BLaER1 treated with 17β-estradiol and CSF1 and Interleukin-3, amounts not matched to agents 10 nM and 100 nM (cell line): Measurements from ENCODE around the gene DUSP22.

Experiments
- H3K27ac ChIP-seq, 11 experiments: shearing (Covaris generic); formaldehyde crosslinking; 2 replicates each; pipeline ENCODE4 v1.8.1; 2022
- H3K27me3 ChIP-seq, 11 experiments: shearing (Covaris generic); formaldehyde crosslinking; 2 replicates each; pipeline ENCODE4 v1.8.1; 2022
- H3K36me3 ChIP-seq, 11 experiments: shearing (Covaris generic); formaldehyde crosslinking; 2 replicates each; pipeline ENCODE4 v1.8.1; 2022
- H3K4me1 ChIP-seq, 10 experiments: shearing (Covaris generic); formaldehyde crosslinking; 2 replicates each; pipeline ENCODE4 v1.8.1; 2022
- H3K4me2 ChIP-seq, 11 experiments: shearing (Covaris generic); formaldehyde crosslinking; 2 replicates each; pipeline ENCODE4 v1.8.1; 2022
- H3K4me3 ChIP-seq, 10 experiments: shearing (Covaris generic); formaldehyde crosslinking; 2 replicates each; pipeline ENCODE4 v1.8.1; 2022
- H3K9ac ChIP-seq, 11 experiments: shearing (Covaris generic); formaldehyde crosslinking; 2 replicates each; pipeline ENCODE4 v1.8.1; 2022
- H3K9me3 ChIP-seq, 11 experiments: shearing (Covaris generic); formaldehyde crosslinking; replicated peaks in 1 of 11; 2 replicates each; pipeline ENCODE4 v1.8.1; 2022
- H4K20me1 ChIP-seq, 11 experiments: shearing (Covaris generic); formaldehyde crosslinking; 2 replicates each; pipeline ENCODE4 v1.8.1; 2022
- Cebpa-rat ChIP-seq, 11 experiments: shearing (Covaris generic); IDR thresholded peaks; 2 replicates each; pipeline ENCODE4 v1.8.1; 2022

Gene DUSP22

DNA sequence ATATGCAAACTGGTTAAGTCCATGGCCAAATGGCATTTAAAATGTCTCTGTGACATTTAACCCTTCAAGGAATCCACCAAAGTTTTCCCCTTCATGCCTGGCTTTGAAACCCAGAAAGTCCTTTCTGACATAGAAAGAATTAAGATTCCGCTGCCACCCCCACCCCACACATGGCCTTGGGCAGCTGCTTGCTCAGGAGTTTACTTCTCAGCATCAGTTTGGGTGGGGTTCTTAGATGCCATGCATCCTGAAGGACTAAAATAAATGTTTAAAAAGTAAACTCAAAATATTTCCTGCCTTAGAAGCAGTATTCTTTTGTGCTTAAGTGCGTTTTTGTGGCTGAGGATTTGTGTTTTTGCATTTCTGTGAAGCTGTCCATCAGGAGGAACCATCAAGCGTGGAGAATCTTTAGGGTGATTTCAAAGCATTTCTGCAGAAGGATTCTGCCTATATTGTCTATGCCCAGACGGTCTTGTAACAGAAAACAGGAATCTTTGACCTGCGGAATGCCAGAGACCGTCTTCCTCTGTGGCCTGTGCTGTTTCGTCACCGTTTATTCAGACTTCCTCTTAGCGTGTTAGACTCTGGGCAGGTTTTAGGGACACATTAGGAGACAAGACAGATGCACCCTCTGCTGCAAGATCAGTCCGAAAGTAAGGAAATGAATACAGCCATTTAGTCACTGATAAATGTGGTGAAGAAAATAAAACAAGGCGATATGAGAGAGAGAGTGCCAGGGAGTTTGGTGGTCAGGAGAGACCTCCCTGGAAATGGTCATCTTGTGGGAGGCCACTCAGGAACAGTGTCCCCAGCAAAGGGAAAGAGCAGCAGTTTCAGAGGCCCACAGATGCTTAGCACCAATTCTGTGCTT is 6.2 kb downstream of the DUSP22 start:
- Histone ChIP-seq H4K20me1 (peaks cover 0 to 8% (median 0%) of the 10 kb centered on the region in 11 experiments; a peak in 2 of 22 replicates), H3K9me3 (peaks cover 0 to 28% (median 21%) of the 10 kb centered on the region in 11 experiments; a peak in 14 of 22 replicates), H3K27me3 (no peaks in the 10 kb centered on the region), H3K4me3 (peak overlapping the region; percentile 3 to 43 (median 16); a peak in 14 of 20 replicates), H3K9ac (peak overlapping the region; percentile 3 to 58 (median 45); a peak in 20 of 22 replicates), H3K27ac (peak overlapping the region; percentile 27 to 76 (median 66); a peak in 21 of 22 replicates), H3K36me3 (peaks cover 0 to 15% (median 6%) of the 10 kb centered on the region in 11 experiments; a peak in 10 of 22 replicates), H3K4me2 (peak overlapping the region; percentile 79 to 90 (median 87)), H3K4me1 (peaks cover 67 to 89% (median 79%) of the 10 kb centered on the region in 10 experiments)
- peak; percentile 11 to 77 (median 67); a peak in 13 of 22 replicates for TF ChIP-seq Cebpa-rat (IDR thresholded peaks at IDR 0.05)

- Histone ChIP-seq H3K36me3 (peaks cover 0 to 24% (median 10%) of the 10 kb centered on the region in 11 experiments; a peak in 10 of 22 replicates), H3K9ac (peak overlapping the region; percentile 3 to 58 (median 45); a peak in 19 of 22 replicates), H3K4me2 (peak overlapping the region; percentile 79 to 90 (median 87)), H3K4me3 (peak overlapping the region in 7 of 10 experiments; percentile 3 to 33 (median 18); a peak in 7 of 20 replicates), H3K27ac (peak overlapping the region; percentile 25 to 76 (median 66); a peak in 20 of 22 replicates), H3K4me1 (peaks cover 67 to 90% (median 78%) of the 10 kb centered on the region in 10 experiments), H4K20me1 (peaks cover 0 to 13% (median 0%) of the 10 kb centered on the region in 11 experiments; a peak in 5 of 22 replicates), H3K9me3 (peaks cover 0 to 28% (median 21%) of the 10 kb centered on the region in 11 experiments; a peak in 14 of 22 replicates), H3K27me3 (no peaks in the 10 kb centered on the region)
- peak in 4 of 11 experiments; percentile 16 to 50 (median 40); a peak in 3 of 22 replicates for TF ChIP-seq Cebpa-rat (IDR thresholded peaks at IDR 0.05)
Observed at GRCh38 chr6:299104-299980, 7.1 kb downstream of the DUSP22 start.

DNA sequence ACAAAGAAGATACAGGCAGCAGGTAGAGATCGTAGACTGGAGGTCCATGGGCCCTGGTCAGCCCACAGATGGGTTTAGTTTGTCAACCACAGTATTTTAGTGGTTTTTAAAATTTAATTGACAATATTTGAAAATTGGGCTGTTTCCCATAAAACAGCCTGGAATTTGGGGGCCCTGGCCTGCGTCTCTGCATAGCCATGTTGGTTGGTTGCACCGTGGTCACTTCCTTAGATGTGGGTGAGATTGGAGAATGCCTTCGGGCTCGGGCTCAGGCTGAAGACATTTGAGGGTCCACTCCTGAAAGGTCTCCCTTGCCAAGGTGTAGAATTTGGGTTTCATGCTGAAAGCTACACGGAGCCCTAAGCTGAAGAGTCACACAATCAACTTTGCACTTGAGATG is 7.7 kb downstream of the DUSP22 start:
- Histone ChIP-seq H3K4me3 (no peak overlapping the region), H3K4me2 (peak overlapping the region; percentile 1 to 90 (median 87); a peak in 19 of 22 replicates), H3K9me3 (peaks cover 0 to 25% (median 16%) of the 10 kb centered on the region in 11 experiments; a peak in 14 of 22 replicates), H3K27me3 (no peaks in the 10 kb centered on the region), H3K4me1 (peaks cover 67 to 90% (median 78%) of the 10 kb centered on the region in 10 experiments), H4K20me1 (peaks cover 0 to 15% (median 0%) of the 10 kb centered on the region in 11 experiments; a peak in 5 of 22 replicates), H3K36me3 (peaks cover 0 to 24% (median 11%) of the 10 kb centered on the region in 11 experiments; a peak in 10 of 22 replicates), H3K9ac (no peak overlapping the region), H3K27ac (peak overlapping the region in 5 of 11 experiments; percentile 62 to 70 (median 68); a peak in 11 of 22 replicates)
- TF ChIP-seq Cebpa-rat (IDR thresholded peaks at IDR 0.05) = no peak

- Histone ChIP-seq H3K27me3 (no peaks in the 10 kb centered on the region), H3K4me1 (peaks cover 67 to 90% (median 78%) of the 10 kb centered on the region in 10 experiments), H3K36me3 (peaks cover 0 to 24% (median 12%) of the 10 kb centered on the region in 11 experiments; a peak in 10 of 22 replicates)
Observed at GRCh38 chr6:300494-301198, 8.4 kb downstream of the DUSP22 start.

DNA sequence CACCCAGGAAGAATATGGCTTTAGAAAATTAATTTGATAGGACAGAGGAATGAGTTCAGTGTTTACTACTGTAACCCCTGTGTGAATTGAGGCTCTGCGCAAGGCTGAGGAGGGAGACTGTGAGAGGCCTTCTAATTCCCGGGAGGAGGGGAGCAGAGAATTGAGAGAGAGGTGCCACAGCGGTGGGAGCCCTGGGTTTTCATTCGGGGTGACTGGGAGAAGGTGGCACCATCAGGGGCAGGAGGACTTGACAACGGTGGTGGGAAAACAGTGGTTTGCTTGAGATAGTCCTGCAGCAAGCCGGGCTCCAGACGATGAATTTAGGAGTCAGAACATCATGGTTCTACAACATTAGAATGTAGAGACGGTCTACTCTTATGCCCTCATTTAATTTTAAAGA is 9.2 kb downstream of the DUSP22 start:
- H3K4me3 ChIP-seq = no peak overlapping the region
- H3K36me3 ChIP-seq = peaks cover 0 to 27% (median 12%) of the 10 kb centered on the region in 11 experiments; a peak in 10 of 22 replicates
- no peak overlapping the region for H3K9ac ChIP-seq
- H3K27ac ChIP-seq = no peak overlapping the region
- no peak for TF ChIP-seq Cebpa-rat (IDR thresholded peaks at IDR 0.05)
- peaks cover 67 to 90% (median 78%) of the 10 kb centered on the region in 10 experiments for H3K4me1 ChIP-seq
- H3K9me3 ChIP-seq = peaks cover 0 to 25% (median 16%) of the 10 kb centered on the region in 11 experiments; a peak in 13 of 22 replicates
- H3K27me3 ChIP-seq = no peaks in the 10 kb centered on the region
- H3K4me2 ChIP-seq = no peak overlapping the region
- peaks cover 0 to 15% (median 0%) of the 10 kb centered on the region in 11 experiments; a peak in 5 of 22 replicates for H4K20me1 ChIP-seq

More at GRCh38 chr6:300494-301198, 8.4 kb downstream of the DUSP22 start:
- peak overlapping the region in 3 of 11 experiments; percentile 68 to 70 (median 69); a peak in 5 of 22 replicates for H3K27ac ChIP-seq
- peaks cover 0 to 15% (median 0%) of the 10 kb centered on the region in 11 experiments; a peak in 5 of 22 replicates for H4K20me1 ChIP-seq
- peaks cover 0 to 25% (median 16%) of the 10 kb centered on the region in 11 experiments; a peak in 13 of 22 replicates for H3K9me3 ChIP-seq
- H3K4me3 ChIP-seq = no peak overlapping the region
- no peak overlapping the region for H3K9ac ChIP-seq
- H3K4me2 ChIP-seq = peak overlapping the region in 8 of 11 experiments; percentile 2 to 90 (median 86); a peak in 12 of 22 replicates
- no peak for TF ChIP-seq Cebpa-rat (IDR thresholded peaks at IDR 0.05)

DNA sequence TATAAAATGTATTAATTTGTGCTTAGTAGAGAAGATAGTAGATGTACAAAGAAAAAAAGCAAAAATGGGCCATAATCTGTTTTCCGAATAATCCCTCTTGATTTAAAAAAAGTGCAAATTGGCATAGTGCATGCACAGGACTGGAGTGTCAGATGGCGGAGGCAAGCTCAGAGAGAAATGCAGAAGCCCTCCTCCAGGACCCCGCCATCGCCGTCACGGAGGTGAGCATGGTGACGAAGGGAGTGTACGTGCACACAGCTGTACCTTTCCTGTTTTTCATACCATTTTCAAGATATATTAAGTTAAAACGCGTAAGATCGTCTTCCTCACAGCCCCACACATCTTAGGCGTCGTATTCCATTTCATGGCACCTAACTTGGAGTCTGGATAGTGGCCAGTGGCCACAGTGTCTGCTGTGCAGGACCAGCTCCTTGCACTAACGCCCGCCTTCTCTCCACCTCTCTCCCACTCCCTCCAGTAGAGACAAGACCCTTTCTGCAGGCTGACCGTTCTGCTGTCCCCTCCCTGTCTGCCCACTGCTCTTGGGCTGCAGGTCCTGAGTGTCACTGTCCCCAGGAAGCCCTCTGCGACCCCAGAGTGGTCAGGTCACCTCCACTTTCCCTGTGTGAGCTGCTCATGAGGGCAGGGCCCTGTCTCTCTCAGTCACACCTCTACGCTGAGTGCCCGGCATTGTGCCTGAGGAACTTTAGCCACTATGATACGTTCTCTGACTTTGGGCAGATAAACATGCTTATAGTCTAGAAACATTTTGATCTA is 9.8 kb downstream of the DUSP22 start:
- H3K9me3 ChIP-seq = peaks cover 0 to 25% (median 16%) of the 10 kb centered on the region in 11 experiments; a peak in 13 of 22 replicates

GRCh38 chr6:302760-303159 is 10.5 kb downstream of the DUSP22 start:
- Histone ChIP-seq H3K4me1 (peaks cover 67 to 90% (median 78%) of the 10 kb centered on the region in 10 experiments), H3K4me2 (peak overlapping the region in 8 of 11 experiments; percentile 0 to 66 (median 6); a peak in 8 of 22 replicates), H3K9ac (no peak overlapping the region), H3K4me3 (no peak overlapping the region), H4K20me1 (peaks cover 0 to 19% (median 0%) of the 10 kb centered on the region in 11 experiments; a peak in 5 of 22 replicates), H3K27ac (no peak overlapping the region), H3K9me3 (peaks cover 0 to 25% (median 16%) of the 10 kb centered on the region in 11 experiments; a peak in 13 of 22 replicates), H3K27me3 (no peaks in the 10 kb centered on the region), H3K36me3 (peaks cover 0 to 33% (median 15%) of the 10 kb centered on the region in 11 experiments; a peak in 13 of 22 replicates)
- TF ChIP-seq Cebpa-rat (IDR thresholded peaks at IDR 0.05) = no peak

More for the DNA sequence above, 9.8 kb downstream of the DUSP22 start:
- H3K4me3 ChIP-seq = no peak overlapping the region
- H3K27me3 ChIP-seq = no peaks in the 10 kb centered on the region
- no peak overlapping the region for H3K27ac ChIP-seq
- TF ChIP-seq Cebpa-rat (IDR thresholded peaks at IDR 0.05) = no peak
- H3K4me1 ChIP-seq = peaks cover 67 to 90% (median 78%) of the 10 kb centered on the region in 10 experiments
- peak overlapping the region in 6 of 11 experiments; percentile 1 to 66 (median 6); a peak in 5 of 22 replicates for H3K4me2 ChIP-seq
- peaks cover 0 to 19% (median 0%) of the 10 kb centered on the region in 11 experiments; a peak in 5 of 22 replicates for H4K20me1 ChIP-seq
- H3K36me3 ChIP-seq = peaks cover 0 to 31% (median 12%) of the 10 kb centered on the region in 11 experiments; a peak in 11 of 22 replicates
- no peak overlapping the region for H3K9ac ChIP-seq
